Neural crest cell (in vitro differentiated cells): Measurements from ENCODE around the gene ADARB1. TPM values are rescaled to one million over a fixed set of nuclear protein-coding genes. Genes with fewer than 3 reads are reported as not detected.

Source experiments
- DNase-seq: peaks from one replicate; pipeline ENCODE4 v3.0.0; 2021; ENCODE audit warnings: low read depth, mixed read lengths, low spot score
- H3K27ac Mint-ChIP-seq: one replicate; pipeline ENCODE4 v1.8.0; 2021; ENCODE audit warnings: mild to moderate bottlenecking, mixed read lengths; ENCODE audit not compliant: unreplicated experiment
- H3K27me3 Mint-ChIP-seq: 2 replicates; pipeline ENCODE4 v1.8.0; 2021; ENCODE audit warnings: low read depth, mild to moderate bottlenecking, mixed read lengths
- H3K36me3 Mint-ChIP-seq: 2 replicates; pipeline ENCODE4 v1.8.0; 2021; ENCODE audit warnings: low read depth, mild to moderate bottlenecking, mixed read lengths
- H3K4me1 Mint-ChIP-seq: 2 replicates; pipeline ENCODE4 v1.8.0; 2021; ENCODE audit warnings: mixed read lengths
- H3K4me3 Mint-ChIP-seq: one replicate; pipeline ENCODE4 v1.8.0; 2021; ENCODE audit warnings: mild to moderate bottlenecking, mixed read lengths
- H3K9me3 Mint-ChIP-seq: 2 replicates; pipeline ENCODE4 v1.8.0; 2021; ENCODE audit warnings: mixed read lengths
- CTCF ChIP-seq: fragments of 200-600 bp; sonication (generic); conservative IDR thresholded peaks from 2 replicates; pipeline ENCODE4 v1.5.0; 2021; ENCODE audit warnings: antibody characterized with exemption, mild to moderate bottlenecking
- total RNA-seq: library from RNA; stranded (reverse); gene quantifications from 2 replicates; pipeline ENCODE4 v1.2.1, GENCODE V29; 2021

The ADARB1 gene
- total RNA-seq, 1 donor from 2014 or later, result 21.0 TPM

- Mint-ChIP-seq H3K9me3 (no peaks in the 10 kb centered on the region), H3K4me1 (peaks cover 13% of the 10 kb centered on the region), H3K36me3 (no peaks in the 10 kb centered on the region), H3K4me3 (no peak overlapping the region), H3K27me3 (no peaks in the 10 kb centered on the region), H3K27ac (no peak overlapping the region)
- TF ChIP-seq CTCF, result no peak
- DNase-seq, result no peak
These were observed 23.5 kb downstream of the ADARB1 start for GRCh38 chr21:45097827-45098387.

- H3K27me3 Mint-ChIP-seq, result no peaks in the 10 kb centered on the region
- no peaks in the 10 kb centered on the region for H3K9me3 Mint-ChIP-seq
- no peaks in the 10 kb centered on the region for H3K36me3 Mint-ChIP-seq
- H3K4me3 Mint-ChIP-seq, result no peak overlapping the region
- H3K4me1 Mint-ChIP-seq, result peaks cover 13% of the 10 kb centered on the region
- DNase-seq, result no peak
- TF ChIP-seq CTCF, result peak; percentile 42
- H3K27ac Mint-ChIP-seq, result no peak overlapping the region
These were observed 24.5 kb downstream of the ADARB1 start for GRCh38 chr21:45098867-45099266.

- H3K36me3 Mint-ChIP-seq, result no peaks in the 10 kb centered on the region
- no peaks in the 10 kb centered on the region for H3K9me3 Mint-ChIP-seq
- DNase-seq, result no peak
- no peak overlapping the region for H3K27ac Mint-ChIP-seq
- no peaks in the 10 kb centered on the region for H3K27me3 Mint-ChIP-seq
- no peak for TF ChIP-seq CTCF
- no peak overlapping the region for H3K4me3 Mint-ChIP-seq
- peaks cover 13% of the 10 kb centered on the region for H3K4me1 Mint-ChIP-seq
These were observed 25.2 kb downstream of the ADARB1 start for GRCh38 chr21:45099571-45099970.

- Mint-ChIP-seq H3K27ac (no peak overlapping the region), H3K4me3 (no peak overlapping the region), H3K9me3 (no peaks in the 10 kb centered on the region), H3K4me1 (peaks cover 19% of the 10 kb centered on the region), H3K36me3 (no peaks in the 10 kb centered on the region), H3K27me3 (no peaks in the 10 kb centered on the region)
- DNase-seq, result no peak
- TF ChIP-seq CTCF, result no peak
These were observed 26.5 kb downstream of the ADARB1 start for GRCh38 chr21:45100866-45101265.

- no peaks in the 10 kb centered on the region for H3K9me3 Mint-ChIP-seq
- no peaks in the 10 kb centered on the region for H3K36me3 Mint-ChIP-seq
- DNase-seq, result no peak
- TF ChIP-seq CTCF, result peak; percentile 27
- no peak overlapping the region for H3K27ac Mint-ChIP-seq
- H3K4me1 Mint-ChIP-seq, result peaks cover 24% of the 10 kb centered on the region
- H3K27me3 Mint-ChIP-seq, result no peaks in the 10 kb centered on the region
- H3K4me3 Mint-ChIP-seq, result no peak overlapping the region
These were observed 28.1 kb downstream of the ADARB1 start for GRCh38 chr21:45102391-45102932.
